Duodenal mucosa (tissue), 2 donors: ENCODE data around the gene ITGA1.
"Not testable (repeated sequence)": the region's sequence is repeated elsewhere in the genome, so short reads cannot be mapped to it uniquely, and the experiment has no call there.

ENCODE experiments used
- H3K27ac ChIP-seq: one replicate; pipeline ENCODE4 v1.7.0; 2013; ENCODE audit warnings: low read depth, low read length
- H3K27me3 ChIP-seq, 2 donors: one replicate each; pipeline ENCODE4 v1.7.0; 2013; ENCODE audit warnings: low read length in 2 of 2, control low read depth in 1 of 2; ENCODE audit not compliant: insufficient read depth in 2 of 2, control insufficient read depth in 1 of 2
- H3K36me3 ChIP-seq, 2 donors: one replicate each; pipeline ENCODE4 v1.7.0; 2013; ENCODE audit warnings: low read length in 2 of 2, control low read depth in 1 of 2; ENCODE audit not compliant: insufficient read depth in 2 of 2, control insufficient read depth in 1 of 2
- H3K4me1 ChIP-seq, 2 donors: one replicate each; pipeline ENCODE4 v1.7.0; 2013; ENCODE audit warnings: low read length in 2 of 2, control low read depth in 1 of 2; ENCODE audit not compliant: insufficient read depth in 2 of 2, control insufficient read depth in 1 of 2
- H3K4me3 ChIP-seq, 2 donors: one replicate each; pipeline ENCODE4 v1.7.0; 2013; ENCODE audit warnings: low read length in 2 of 2, low read depth in 1 of 2
- H3K9ac ChIP-seq, 2 donors: one replicate each; pipeline ENCODE4 v1.7.0; 2013; ENCODE audit warnings: low read length in 2 of 2, low read depth in 1 of 2
- H3K9me3 ChIP-seq, 2 donors: one replicate each; pipeline ENCODE4 v1.7.0; 2013; ENCODE audit warnings: low read length in 2 of 2, control low read depth in 1 of 2; ENCODE audit not compliant: control insufficient read depth in 1 of 2

ITGA1 gene

DNA sequence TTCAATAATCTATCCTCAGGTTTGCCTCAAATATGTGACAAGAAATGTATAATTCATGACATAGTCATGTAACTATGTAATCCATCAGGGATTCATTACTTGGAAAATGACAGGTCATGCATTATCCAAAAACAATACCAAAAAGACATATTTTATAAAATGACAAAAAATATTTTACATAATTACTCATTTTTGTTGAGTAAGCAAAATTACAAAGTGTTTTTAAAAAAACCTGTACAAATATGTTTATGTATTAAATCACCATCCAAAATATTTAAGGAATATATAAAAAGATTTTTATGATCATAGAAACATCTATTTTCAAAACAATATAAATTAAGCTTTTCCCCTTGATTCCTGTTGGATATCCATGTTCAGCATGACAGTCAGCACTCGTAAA, 164.8 kb downstream of the ITGA1 start:
- Histone ChIP-seq H3K4me3 (no peak overlapping the region), H3K9me3 (no peaks in the 10 kb centered on the region), H3K36me3 (no peaks in the 10 kb centered on the region), H3K27ac (no peak overlapping the region), H3K27me3 (no peaks in the 10 kb centered on the region), H3K9ac (no peak overlapping the region), H3K4me1 (peaks cover 9 to 16% of the 10 kb centered on the region in 2 donors)

DNA sequence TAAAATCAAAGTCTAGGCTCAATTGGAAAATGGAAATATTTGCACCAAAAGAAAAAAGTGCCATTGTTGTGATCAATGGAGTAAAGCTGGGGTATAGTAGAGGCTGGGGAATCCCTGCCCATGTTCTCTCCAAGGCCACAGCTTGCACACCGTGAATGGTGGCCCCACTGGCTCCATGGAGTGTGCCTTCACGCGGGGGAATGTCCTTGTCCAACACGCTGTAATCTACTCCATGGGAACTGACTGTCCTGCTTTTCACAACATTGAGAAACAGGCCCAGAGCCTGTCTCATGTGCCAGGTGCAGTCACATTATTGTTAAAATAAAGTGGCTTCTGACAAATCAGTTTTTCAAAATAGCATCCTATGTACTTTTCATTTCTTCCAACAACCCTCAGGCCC, 168.3 kb downstream of the ITGA1 start:
- no peaks in the 10 kb centered on the region for H3K27me3 ChIP-seq
- no peaks in the 10 kb centered on the region for H3K36me3 ChIP-seq
- H3K4me3 ChIP-seq, result no peak overlapping the region
- no peak overlapping the region for H3K9ac ChIP-seq
- no peak overlapping the region for H3K27ac ChIP-seq
- no peaks in the 10 kb centered on the region for H3K9me3 ChIP-seq
- peaks cover 9% of the 10 kb centered on the region in 2 donors for H3K4me1 ChIP-seq

DNA sequence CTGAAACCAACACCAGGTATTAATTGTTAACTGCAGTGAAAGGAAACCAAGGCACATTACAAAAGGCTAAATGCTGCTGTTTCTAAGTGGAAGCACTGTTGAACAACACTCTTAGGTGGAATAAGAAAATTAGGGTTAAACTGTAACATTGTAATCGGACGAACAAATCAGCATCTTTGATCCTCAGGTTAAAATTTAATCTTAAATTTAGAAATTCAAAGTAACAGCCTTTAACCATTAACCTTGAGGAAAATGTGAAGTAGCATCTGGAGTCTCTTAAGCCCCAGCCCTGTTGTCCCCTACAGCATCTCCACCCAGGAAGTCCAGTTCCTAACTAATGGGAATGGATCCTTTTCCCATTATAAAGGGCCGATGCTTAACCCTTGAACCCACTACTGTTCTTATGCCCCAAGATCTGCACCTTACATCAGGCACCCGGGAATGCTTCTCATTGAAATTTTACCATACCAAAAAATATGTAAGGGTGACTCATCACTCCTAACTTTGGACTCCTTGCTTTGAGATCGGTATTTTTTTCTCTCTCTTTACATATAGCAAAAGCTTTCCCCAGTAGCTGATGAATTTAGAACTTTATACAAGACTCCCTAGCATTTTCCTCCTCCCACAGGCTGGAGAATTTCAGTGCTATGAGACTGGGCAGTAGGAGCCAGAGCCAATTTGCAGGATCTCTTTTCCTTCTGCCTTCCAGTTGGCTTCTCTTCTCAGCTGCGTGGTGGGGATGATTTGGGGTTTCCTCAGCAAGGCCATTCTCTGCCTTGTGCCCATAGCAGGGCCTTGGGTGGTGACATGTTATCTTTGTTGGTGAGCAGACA, 169.4 kb downstream of the ITGA1 start:
- no peaks in the 10 kb centered on the region for H3K36me3 ChIP-seq
- no peak overlapping the region for H3K4me3 ChIP-seq
- H3K9me3 ChIP-seq, result no peaks in the 10 kb centered on the region
- H3K4me1 ChIP-seq, result peaks cover 9% of the 10 kb centered on the region in 2 donors
- H3K27ac ChIP-seq, result no peak overlapping the region
- no peaks in the 10 kb centered on the region for H3K27me3 ChIP-seq
- H3K9ac ChIP-seq, result no peak overlapping the region

DNA sequence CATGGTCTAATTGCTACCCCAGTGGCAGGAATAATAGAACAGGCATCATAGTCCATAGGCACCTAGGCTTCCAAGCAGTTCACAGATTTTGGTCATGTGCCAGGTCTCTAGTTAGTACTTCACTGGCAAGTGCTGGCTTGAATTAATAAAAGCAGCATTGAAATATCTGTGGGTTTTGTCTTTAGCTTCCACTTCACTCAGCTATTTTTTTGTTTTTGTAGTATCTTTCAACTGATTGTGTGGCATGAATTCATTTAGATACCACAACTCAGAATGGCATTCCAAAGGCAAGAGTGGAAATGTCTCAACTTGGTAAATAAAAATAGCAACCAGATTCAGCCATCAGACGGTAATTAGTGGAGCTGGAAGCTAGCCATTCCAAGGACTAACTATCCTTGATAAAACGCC, 173.6 kb downstream of the ITGA1 start:
- Histone ChIP-seq H3K9me3 (no peaks in the 10 kb centered on the region), H3K4me1 (peaks cover 6 to 9% of the 10 kb centered on the region in 2 donors), H3K4me3 (no peak overlapping the region), H3K27me3 (no peaks in the 10 kb centered on the region), H3K36me3 (no peaks in the 10 kb centered on the region), H3K9ac (no peak overlapping the region), H3K27ac (no peak overlapping the region)

DNA sequence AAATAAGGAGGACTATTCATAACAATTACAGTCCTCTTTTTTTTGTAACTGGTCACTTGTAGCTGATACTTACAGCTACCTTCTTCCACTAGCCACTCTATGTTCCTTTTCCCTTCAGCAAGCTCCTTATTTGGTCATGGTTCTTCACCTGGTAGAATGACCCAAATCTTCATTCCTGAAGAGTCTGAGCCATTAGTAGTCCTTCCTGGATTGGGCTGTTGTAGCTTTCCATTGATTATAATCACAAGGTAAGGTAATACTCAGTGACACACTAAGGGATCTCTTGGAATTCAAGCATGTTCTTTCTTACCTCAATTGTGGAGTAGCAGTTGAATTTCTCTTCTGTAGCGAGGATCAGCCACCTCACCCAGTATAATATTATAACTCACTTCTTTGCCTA, 175.9 kb downstream of the ITGA1 start:
- H3K36me3 ChIP-seq, result no peaks in the 10 kb centered on the region
- no peak overlapping the region for H3K27ac ChIP-seq
- H3K27me3 ChIP-seq, result no peaks in the 10 kb centered on the region
- H3K9ac ChIP-seq, result no peak overlapping the region
- H3K4me1 ChIP-seq, result no peaks in the 10 kb centered on the region
- H3K9me3 ChIP-seq, result no peaks in the 10 kb centered on the region
- H3K4me3 ChIP-seq, result no peak overlapping the region

DNA sequence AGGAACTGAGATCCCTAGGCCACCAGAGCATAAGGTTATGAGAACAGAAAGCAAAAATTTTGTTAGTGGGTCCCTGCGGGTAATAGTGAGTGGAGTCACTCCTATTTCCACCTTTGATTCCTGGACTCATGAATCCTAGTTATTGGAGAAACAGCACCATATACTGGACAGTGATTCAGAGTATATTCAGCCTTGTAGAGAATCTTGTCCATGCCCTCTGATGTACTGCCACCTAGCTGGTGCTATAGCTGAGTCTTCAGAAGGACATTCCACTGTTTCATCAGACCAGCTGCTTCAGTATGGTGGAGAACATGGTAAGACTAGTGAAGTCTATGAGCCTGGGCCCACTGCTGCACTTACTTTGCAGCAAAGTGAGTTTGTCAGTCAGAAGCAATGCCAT, 176.4 kb downstream of the ITGA1 start:
- Histone ChIP-seq H3K27me3 (no peaks in the 10 kb centered on the region), H3K4me1 (no peaks in the 10 kb centered on the region), H3K9me3 (no peaks in the 10 kb centered on the region), H3K9ac (no peak overlapping the region), H3K36me3 (no peaks in the 10 kb centered on the region), H3K27ac (no peak overlapping the region), H3K4me3 (no peak overlapping the region)

DNA sequence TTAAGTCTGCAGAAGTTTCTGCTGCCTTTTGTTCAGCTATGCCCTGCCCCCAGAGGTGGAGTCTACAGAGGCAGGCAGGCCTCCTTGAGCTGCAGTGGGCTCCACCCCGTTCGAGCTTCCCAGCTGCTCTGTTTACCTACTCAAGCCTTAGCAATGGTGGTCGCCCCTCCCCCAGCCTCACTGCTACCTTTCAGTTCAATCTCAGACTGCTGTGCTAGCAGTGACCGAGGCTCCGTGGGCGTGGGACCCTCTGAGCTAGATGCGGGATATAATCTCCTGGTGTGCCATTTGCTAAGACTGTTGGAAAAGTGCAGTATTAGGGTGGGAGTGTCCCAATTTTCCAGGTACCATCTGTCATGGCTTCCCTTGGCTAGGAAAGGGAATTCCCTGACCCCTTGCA, 188.4 kb downstream of the ITGA1 start:
- H3K4me1 ChIP-seq, H3K27me3 ChIP-seq, H3K9me3 ChIP-seq: not testable (repeated sequence)

DNA sequence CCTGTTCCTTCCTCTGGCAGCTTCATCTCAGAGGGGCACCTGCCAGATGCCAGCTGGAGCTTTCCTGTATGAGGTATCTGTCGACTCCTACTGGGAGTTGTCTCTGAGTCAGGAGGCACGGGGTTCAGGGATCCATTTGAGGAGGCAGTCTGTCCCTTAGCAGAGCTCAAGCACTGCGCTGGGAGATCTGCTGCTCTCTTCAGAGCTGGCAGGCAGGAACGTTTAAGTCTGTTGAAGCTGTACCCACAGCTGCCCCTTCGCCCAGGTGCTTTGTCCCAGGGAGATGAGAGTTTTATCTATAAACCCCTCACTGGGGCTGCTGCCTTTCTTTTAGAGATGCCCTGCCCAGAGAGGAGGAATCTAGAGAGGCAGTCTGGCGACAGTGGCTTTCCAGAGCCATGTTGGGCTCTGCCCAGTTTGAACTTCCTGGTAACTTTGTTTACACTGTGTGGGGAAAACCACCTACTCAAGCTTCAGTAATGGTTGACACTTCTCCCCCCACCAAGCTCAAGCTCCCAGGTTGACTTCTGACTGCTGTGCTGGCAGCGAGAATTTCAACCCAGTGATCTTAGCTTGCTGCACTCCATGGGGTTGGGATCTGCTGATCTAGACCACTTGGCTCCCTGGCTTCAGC, 189.7 kb downstream of the ITGA1 start:
- Histone ChIP-seq H3K9me3 (no peaks in the 10 kb centered on the region), H3K4me1 (no peaks in the 10 kb centered on the region), H3K27me3 (no peaks in the 10 kb centered on the region), H3K4me3 (no peak overlapping the region), H3K9ac (no peak overlapping the region), H3K36me3 (no peaks in the 10 kb centered on the region), H3K27ac (no peak overlapping the region)

More for the DNA sequence above, 188.4 kb downstream of the ITGA1 start:
- not testable (repeated sequence) for H3K36me3 ChIP-seq, H3K9ac ChIP-seq, H3K27ac ChIP-seq, H3K4me3 ChIP-seq

DNA sequence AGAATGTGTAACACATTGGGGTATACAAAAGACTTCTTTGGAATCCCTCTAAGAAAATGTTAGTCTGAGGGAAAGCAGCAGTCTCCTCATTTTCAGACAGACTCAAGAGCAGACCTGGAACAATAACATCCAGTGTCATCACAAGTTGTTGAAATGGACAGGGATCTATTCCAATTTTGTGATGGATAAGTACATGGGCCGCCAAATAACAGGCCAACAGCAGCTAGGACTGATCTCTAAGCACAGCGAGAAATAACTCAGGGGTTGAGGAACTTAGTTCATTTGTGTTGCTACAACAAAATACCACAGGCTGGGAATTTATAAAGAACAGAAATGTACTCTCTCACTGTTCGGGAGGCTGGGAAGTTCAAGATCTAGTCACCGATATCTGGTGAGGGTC, 193.8 kb downstream of the ITGA1 start:
- no peak overlapping the region for H3K4me3 ChIP-seq
- H3K4me1 ChIP-seq, result no peaks in the 10 kb centered on the region
- H3K9ac ChIP-seq, result no peak overlapping the region

DNA sequence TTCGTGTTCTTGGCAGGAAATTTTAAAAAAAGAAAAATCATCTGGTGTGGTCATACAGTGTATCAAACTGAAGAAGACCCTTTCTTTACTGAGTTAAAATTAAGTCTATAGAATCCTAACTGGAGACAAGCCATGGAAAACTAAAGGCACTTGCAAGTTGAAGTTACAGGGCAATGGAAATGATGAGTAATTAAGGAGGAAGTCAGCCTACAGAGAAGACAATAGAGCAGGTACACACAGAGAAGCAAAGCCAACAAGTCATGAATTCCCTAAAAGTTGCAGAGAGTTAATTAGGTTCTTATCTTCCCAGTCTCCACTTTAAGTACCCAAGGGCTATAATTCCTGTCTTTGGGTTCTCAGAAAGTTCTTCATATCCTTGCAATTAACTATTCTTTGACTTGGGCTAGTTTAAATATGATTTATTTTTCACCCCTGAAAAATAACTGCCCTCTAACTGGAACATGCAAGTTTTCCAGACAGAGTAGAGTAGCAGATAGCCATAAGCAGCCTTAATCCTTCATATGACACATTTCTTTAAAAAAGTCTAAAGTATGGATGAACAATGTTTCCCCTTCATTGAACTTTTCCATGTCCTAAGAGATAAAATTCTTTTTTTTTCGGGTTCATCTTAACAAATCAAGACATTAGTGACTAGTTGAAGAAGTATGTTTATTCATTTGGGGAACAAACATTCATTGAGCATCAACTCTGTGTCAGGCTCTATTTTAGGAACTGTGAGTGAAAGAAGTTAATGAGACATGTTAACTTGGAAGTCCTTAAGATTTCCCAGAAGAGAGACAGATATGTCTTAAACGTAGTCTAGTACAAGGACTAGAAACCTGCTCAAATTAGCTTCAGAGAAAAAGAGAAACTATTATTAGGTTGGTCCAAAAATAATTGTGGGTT, 196.3 kb downstream of the ITGA1 start:
- H3K4me3 ChIP-seq, result no peak overlapping the region
- H3K9me3 ChIP-seq, result no peaks in the 10 kb centered on the region
- H3K9ac ChIP-seq, result no peak overlapping the region
- H3K27me3 ChIP-seq, result no peaks in the 10 kb centered on the region
- peaks cover 15% of the 10 kb centered on the region in 2 donors for H3K4me1 ChIP-seq
- no peaks in the 10 kb centered on the region for H3K36me3 ChIP-seq
- no peak overlapping the region for H3K27ac ChIP-seq

More for the DNA sequence above, 193.8 kb downstream of the ITGA1 start:
- Histone ChIP-seq H3K36me3 (no peaks in the 10 kb centered on the region), H3K9me3 (no peaks in the 10 kb centered on the region), H3K27me3 (no peaks in the 10 kb centered on the region), H3K27ac (no peak overlapping the region)
